ENCODE measurements around the gene FCER2.
A peak's percentile ranks its signal among the peaks of the same experiment; 100 is the strongest.

DNA sequence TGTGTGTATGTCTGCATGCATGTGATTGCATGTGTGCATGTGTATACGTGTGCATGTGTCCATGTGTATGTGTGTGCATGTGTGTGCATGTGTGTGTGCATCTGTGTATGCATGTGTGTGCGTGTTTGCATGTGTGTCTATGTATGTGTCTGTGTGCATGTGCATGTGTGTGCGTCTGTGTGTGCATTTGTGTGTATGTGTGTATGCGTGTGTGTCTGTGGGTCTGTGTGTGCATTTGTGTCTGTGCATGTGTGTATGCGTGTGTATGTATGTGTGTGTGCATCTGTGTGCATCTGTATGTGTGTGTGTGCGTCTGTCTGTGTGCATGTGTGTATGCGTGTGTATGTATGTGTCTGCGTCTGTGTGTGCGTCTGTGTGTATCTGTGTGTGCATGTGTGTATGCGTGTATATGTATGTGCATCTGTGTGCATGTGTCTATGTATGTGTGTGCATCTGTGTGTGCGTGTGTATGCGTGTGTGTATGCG, 62.0 kb downstream of the FCER2 start:
- TF ChIP-seq POLR2AphosphoS5 (IDR thresholded peaks at IDR 0.05; ENCODE audit: low read depth, low read length) (no peak), POLR2A (IDR thresholded peaks at IDR 0.05; ENCODE audit: low read depth, low read length) (peak; percentile 57; the same call in 1 of the 2 replicates), TAF1 (IDR thresholded peaks at IDR 0.05; ENCODE audit: low read depth, low read length) (no peak), PAX5 (IDR thresholded peaks at IDR 0.05; ENCODE audit: insufficient read depth, low read length, severe bottlenecking) (no peak), SPI1 (IDR thresholded peaks at IDR 0.05; ENCODE audit: low read depth, low read length) (no peak)

Measured in GM12891 (cell line).